HCEC 1CT (cell line): ENCODE measurements around the gene CTXN1.
A peak's percentile ranks its signal among the peaks of the same experiment; 100 is the strongest.
"Not testable (repeated sequence)": the region's sequence is repeated elsewhere in the genome, so short reads cannot be mapped to it uniquely, and the experiment has no call there.

Experiments
- DNase-seq: peaks from one replicate; pipeline ENCODE4 v3.0.0-alpha.2; 2017

CTXN1 gene

GRCh38 chr19:7926021-7926726, at the start of gene CTXN1:
CTXN1 (minus strand) TSS chr19:7926135; CDS start chr19:7925538, 597 bp downstream.
- DNase-seq, result peak; percentile 33

GRCh38 chr19:7975037-7975436, 49.1 kb upstream of the CTXN1 start:
- no peak for DNase-seq

- no peak for DNase-seq
These were observed 47.9 kb upstream of the CTXN1 start for GRCh38 chr19:7973883-7974282.

- DNase-seq, result no peak
These were observed 45.9 kb upstream of the CTXN1 start for GRCh38 chr19:7971553-7972520.

- peak; percentile 16 for DNase-seq
These were observed 44.9 kb upstream of the CTXN1 start for GRCh38 chr19:7970716-7971448.

GRCh38 chr19:7969555-7969939, 43.6 kb upstream of the CTXN1 start:
- no peak for DNase-seq

GRCh38 chr19:7968796-7969554, 43.0 kb upstream of the CTXN1 start:
- no peak for DNase-seq

GRCh38 chr19:7968008-7968795, 42.3 kb upstream of the CTXN1 start:
- no peak for DNase-seq

GRCh38 chr19:7965921-7966665, 40.2 kb upstream of the CTXN1 start:
- no peak for DNase-seq

GRCh38 chr19:7965259-7965841, 39.4 kb upstream of the CTXN1 start:
- no peak for DNase-seq

GRCh38 chr19:7963566-7963965, 37.6 kb upstream of the CTXN1 start:
- no peak for DNase-seq

GRCh38 chr19:7962644-7963268, 36.8 kb upstream of the CTXN1 start:
- no peak for DNase-seq

- no peak for DNase-seq
These were observed 36.1 kb upstream of the CTXN1 start for GRCh38 chr19:7961920-7962626.

GRCh38 chr19:7961082-7961481, 35.1 kb upstream of the CTXN1 start:
- not testable (repeated sequence) for DNase-seq

GRCh38 chr19:7959211-7959610, 33.3 kb upstream of the CTXN1 start:
- DNase-seq, result no peak

GRCh38 chr19:7955696-7956095, 29.8 kb upstream of the CTXN1 start:
- DNase-seq, result no peak

- DNase-seq, result no peak
These were observed 27.6 kb upstream of the CTXN1 start for GRCh38 chr19:7953576-7953975.

GRCh38 chr19:7953060-7953459, 27.1 kb upstream of the CTXN1 start:
- DNase-seq, result no peak

GRCh38 chr19:7947939-7948338, 22.0 kb upstream of the CTXN1 start:
- DNase-seq, result no peak
